ENCODE results near the gene XCR1.
"Not testable (repeated sequence)": the region's sequence is repeated elsewhere in the genome, so short reads cannot be mapped to it uniquely, and the experiment has no call there.

Gene XCR1

GRCh38 chr3:46027021-46027705 is at the start of gene XCR1:
TSS of gene XCR1 (minus strand) at chr3:46027483. CDS start at chr3:46021947, 5,536 bp downstream.
- no peak for DNase-seq

- no peak for DNase-seq
Measured at GRCh38 chr3:46076606-46077005, 49.3 kb upstream of the XCR1 start.

- no peak for DNase-seq
Measured at GRCh38 chr3:46075816-46076215, 48.5 kb upstream of the XCR1 start.

- no peak for DNase-seq
Measured at GRCh38 chr3:46071222-46071858, 44.1 kb upstream of the XCR1 start.

- no peak for DNase-seq
Measured at GRCh38 chr3:46070595-46071093, 43.4 kb upstream of the XCR1 start.

GRCh38 chr3:46068501-46068900 is 41.2 kb upstream of the XCR1 start:
- DNase-seq = no peak

- DNase-seq = no peak
Measured at GRCh38 chr3:46067401-46067800, 40.1 kb upstream of the XCR1 start.

- no peak for DNase-seq
Measured at GRCh38 chr3:46065750-46066256, 38.5 kb upstream of the XCR1 start.

- DNase-seq = peak; percentile 45
Measured at GRCh38 chr3:46065294-46065705, 38.0 kb upstream of the XCR1 start.

GRCh38 chr3:46062679-46063078 is 35.4 kb upstream of the XCR1 start:
- no peak for DNase-seq

- DNase-seq = no peak
Measured at GRCh38 chr3:46061887-46062286, 34.6 kb upstream of the XCR1 start.

GRCh38 chr3:46061108-46061720 is 33.9 kb upstream of the XCR1 start:
- DNase-seq = no peak

GRCh38 chr3:46060551-46060950 is 33.3 kb upstream of the XCR1 start:
- no peak for DNase-seq

- no peak for DNase-seq
Measured at GRCh38 chr3:46059432-46059831, 32.1 kb upstream of the XCR1 start.

- DNase-seq = no peak
Measured at GRCh38 chr3:46058981-46059380, 31.7 kb upstream of the XCR1 start.

- DNase-seq = no peak
Measured at GRCh38 chr3:46057716-46058115, 30.4 kb upstream of the XCR1 start.

GRCh38 chr3:46056686-46057085 is 29.4 kb upstream of the XCR1 start:
- DNase-seq = no peak

GRCh38 chr3:46053761-46054515 is 26.7 kb upstream of the XCR1 start:
- DNase-seq = not testable (repeated sequence)

GRCh38 chr3:46053265-46053664 is 26.0 kb upstream of the XCR1 start:
- not testable (repeated sequence) for DNase-seq

- DNase-seq = no peak
Measured at GRCh38 chr3:46052531-46052930, 25.2 kb upstream of the XCR1 start.

- DNase-seq = no peak
Measured at GRCh38 chr3:46049093-46049492, 21.8 kb upstream of the XCR1 start.

- not testable (repeated sequence) for DNase-seq
Measured at GRCh38 chr3:46046231-46046630, 18.9 kb upstream of the XCR1 start.

GRCh38 chr3:46038916-46039315 is 11.6 kb upstream of the XCR1 start:
- DNase-seq = no peak
